Heart left ventricle (tissue), 13 donors: ENCODE results near the gene CDRT4.

Experiments
- POLR2A ChIP-seq, 2 donors: fragments of 450-650 bp; IDR thresholded peaks; one replicate each; pipeline ENCODE4 v1.6.1; 2017; ENCODE audit warnings: antibody characterized with exemption in 2 of 2, mild to moderate bottlenecking in 2 of 2, moderate library complexity in 2 of 2
- TF ChIP-seq, protein P1 (sequence below), 12 donors: fragments of 200-600 bp; sonication (generic) in 4 of 12; IDR thresholded peaks; one replicate each; pipeline versions ENCODE4 v1.5.0 to v1.8.0; 2018 to 2022; ENCODE audit warnings: antibody characterized with exemption in 12 of 12, mild to moderate bottlenecking in 5 of 12
- donor health status: ischemic (EF 13 %, LVEDD 7.1; RV severe dilation, severe dysfunction).
- donor health status: DM: no; HTN: yes; CAD: no.
- donor health status: DM: no; HTN: no; CAD: no.
- donor health status: ischemic (EF 25% LVEDD 6.9; RV normal size, moderate dysfunction).
- donor health status: ischemic (EF 25% LVEDD 5.7; RV mildly dilated, moderate dysfunction).
- donor health status: ischemic (EF 35%, LVEDD 5.7; RV mildly dilated, moderate dysfunction).
- donor health status: nonischemic (EF 11% LVEDD 7.7; RV severe dilation, severe dysfunction).
- donor health status: DM: yes; HTN: yes; CAD: no.
- donor health status: PGD.
- donor health status: ischemic (EF 29% LVEDD 5.4; RV normal size, mild dysfunction).
- donor health status: nonischemic (EF 23%, LVEDD 6.1; RV moderate dilation, normal function).

GRCh38 chr17:15501282-15501681 lies 33.9 kb upstream of the CDRT4 start:
- no peak for TF ChIP-seq POLR2A (IDR thresholded peaks at IDR 0.05)
- TF ChIP-seq, protein P1, sequence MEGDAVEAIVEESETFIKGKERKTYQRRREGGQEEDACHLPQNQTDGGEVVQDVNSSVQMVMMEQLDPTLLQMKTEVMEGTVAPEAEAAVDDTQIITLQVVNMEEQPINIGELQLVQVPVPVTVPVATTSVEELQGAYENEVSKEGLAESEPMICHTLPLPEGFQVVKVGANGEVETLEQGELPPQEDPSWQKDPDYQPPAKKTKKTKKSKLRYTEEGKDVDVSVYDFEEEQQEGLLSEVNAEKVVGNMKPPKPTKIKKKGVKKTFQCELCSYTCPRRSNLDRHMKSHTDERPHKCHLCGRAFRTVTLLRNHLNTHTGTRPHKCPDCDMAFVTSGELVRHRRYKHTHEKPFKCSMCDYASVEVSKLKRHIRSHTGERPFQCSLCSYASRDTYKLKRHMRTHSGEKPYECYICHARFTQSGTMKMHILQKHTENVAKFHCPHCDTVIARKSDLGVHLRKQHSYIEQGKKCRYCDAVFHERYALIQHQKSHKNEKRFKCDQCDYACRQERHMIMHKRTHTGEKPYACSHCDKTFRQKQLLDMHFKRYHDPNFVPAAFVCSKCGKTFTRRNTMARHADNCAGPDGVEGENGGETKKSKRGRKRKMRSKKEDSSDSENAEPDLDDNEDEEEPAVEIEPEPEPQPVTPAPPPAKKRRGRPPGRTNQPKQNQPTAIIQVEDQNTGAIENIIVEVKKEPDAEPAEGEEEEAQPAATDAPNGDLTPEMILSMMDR (IDR thresholded peaks at IDR 0.05) = no peak
